Activated CD4-positive, alpha-beta T cell treated with anti-CD3 and anti-CD28 coated beads for 36 hours (primary cell): Measurements from ENCODE around the gene ZNF77. TPM values are rescaled to one million over a fixed set of nuclear protein-coding genes. Genes with fewer than 3 reads are reported as not detected.
A peak's percentile ranks its signal among the peaks of the same experiment; 100 is the strongest.
"Not testable (repeated sequence)": the region's sequence is repeated elsewhere in the genome, so short reads cannot be mapped to it uniquely, and the experiment has no call there.

ENCODE experiments used
- ATAC-seq: fragments of 200-7000 bp; cut with Tn5 transposase; one replicate; pipeline ENCODE4 v1.10.0; 2021; ENCODE audit warnings: mild to moderate bottlenecking, moderate library complexity
- CTCF ChIA-PET: fragments of 350-600 bp; sonication (Branson Sonifier 250); formaldehyde crosslinking; loops from one replicate; lab custom pipeline; 2021; ENCODE audit warnings: antibody characterized with exemption; lab: Charles Lee
- POLR2A ChIA-PET: fragments of 350-600 bp; sonication (Branson Sonifier 250); formaldehyde crosslinking; loops from one replicate; lab custom pipeline; 2021; ENCODE audit warnings: antibody characterized with exemption, inconsistent platforms; lab: Charles Lee
- DNase-seq: peaks from one replicate; pipeline ENCODE4 v3.0.0-alpha.2; 2020
- H3K27ac Mint-ChIP-seq: one replicate; pipeline ENCODE4 v1.8.0; 2021; ENCODE audit warnings: mixed read lengths
- H3K27me3 Mint-ChIP-seq: one replicate; pipeline ENCODE4 v1.8.0; 2021; ENCODE audit warnings: mixed read lengths
- H3K36me3 Mint-ChIP-seq: one replicate; pipeline ENCODE4 v1.8.0; 2021; ENCODE audit warnings: low read depth, mixed read lengths
- H3K4me1 Mint-ChIP-seq: one replicate; pipeline ENCODE4 v1.8.0; 2021; ENCODE audit warnings: mixed read lengths
- H3K4me3 Mint-ChIP-seq: one replicate; pipeline ENCODE4 v1.8.0; 2021; ENCODE audit warnings: mild to moderate bottlenecking, moderate library complexity, mixed read lengths
- H3K9me3 Mint-ChIP-seq: one replicate; pipeline ENCODE4 v1.8.0; 2021; ENCODE audit warnings: low read depth, mixed read lengths
- intact Hi-C, 2 experiments: fragments of 100-400 bp; cut with DNase I in 1 of 2; cut with micrococcal nuclease in 1 of 2; formaldehyde crosslinking; loops; one replicate each; pipeline versions ENCODE4 v1.14.2 to v1.15.1; 2022 to 2024; cut with DNase I, micrococcal nuclease
- total RNA-seq, 2 experiments: library from RNA; stranded (reverse); gene quantifications; one replicate each; pipeline ENCODE4 v1.2.3, GENCODE V29; 2021

ZNF77 gene
- total RNA-seq, 2 experiments from 2014 or later = 4.3 to 4.8 TPM

- H3K4me1 Mint-ChIP-seq = peaks cover 10% of the 10 kb centered on the region
- peaks cover 17% of the 10 kb centered on the region for H3K9me3 Mint-ChIP-seq
- no peaks in the 10 kb centered on the region for H3K27me3 Mint-ChIP-seq
- H3K27ac Mint-ChIP-seq = no peak overlapping the region
- H3K36me3 Mint-ChIP-seq = peaks cover 57% of the 10 kb centered on the region
- ChIA-PET CTCF (no interaction called here), POLR2A (no interaction called here)
- intact Hi-C loops = no loop called here
- no peak overlapping the region for H3K4me3 Mint-ChIP-seq
- ATAC-seq (no peak), DNase-seq (no peak)
Observed at GRCh38 chr19:2917275-2918184, 27.2 kb downstream of the ZNF77 start.

- H3K36me3 Mint-ChIP-seq = peaks cover 51% of the 10 kb centered on the region
- no peaks in the 10 kb centered on the region for H3K27me3 Mint-ChIP-seq
- CTCF ChIA-PET = interaction anchor here (0.7 to 2.7 kb wide), 7 partner anchors 10 to 264 kb away, joined by 3 to 17 read pairs (median 3); partner anchors contain the start of gene ZNF57
- H3K9me3 Mint-ChIP-seq = peaks cover 10% of the 10 kb centered on the region
- H3K4me1 Mint-ChIP-seq = peaks cover 32% of the 10 kb centered on the region
- peak; percentile 88 for ATAC-seq
- H3K4me3 Mint-ChIP-seq = peak overlapping the region; percentile 19
- peak overlapping the region; percentile 80 for H3K27ac Mint-ChIP-seq
- intact Hi-C loops = no loop called here
- peak; percentile 51 for DNase-seq
- POLR2A ChIA-PET = interaction anchor here (0.7 to 0.9 kb wide), 2 partner anchors 436 to 778 kb away, joined by 3 read pairs; partner anchors contain the start of gene GADD45B
Observed at GRCh38 chr19:2912306-2912705, 32.5 kb downstream of the ZNF77 start.

- no peak overlapping the region for H3K4me3 Mint-ChIP-seq
- peaks cover 28% of the 10 kb centered on the region for H3K4me1 Mint-ChIP-seq
- ChIA-PET POLR2A (no interaction called here), CTCF (no interaction called here)
- DNase-seq (no peak), ATAC-seq (no peak)
- H3K36me3 Mint-ChIP-seq = peaks cover 12% of the 10 kb centered on the region
- peaks cover 2% of the 10 kb centered on the region for H3K9me3 Mint-ChIP-seq
- H3K27ac Mint-ChIP-seq = no peak overlapping the region
- no peaks in the 10 kb centered on the region for H3K27me3 Mint-ChIP-seq
- intact Hi-C loops = no loop called here
Observed at GRCh38 chr19:2906631-2907195, 38.1 kb downstream of the ZNF77 start.

GRCh38 chr19:2905918-2906519 lies 38.8 kb downstream of the ZNF77 start:
- POLR2A ChIA-PET = no interaction called here
- Mint-ChIP-seq H3K4me1 (peaks cover 27% of the 10 kb centered on the region), H3K27ac (no peak overlapping the region), H3K9me3 (peaks cover 2% of the 10 kb centered on the region), H3K36me3 (peaks cover 9% of the 10 kb centered on the region), H3K4me3 (no peak overlapping the region), H3K27me3 (no peaks in the 10 kb centered on the region)
- ATAC-seq (no peak), DNase-seq (no peak)
- CTCF ChIA-PET = no interaction called here
- intact Hi-C loops = no loop called here

GRCh38 chr19:2903326-2903725 lies 41.4 kb downstream of the ZNF77 start:
- H3K27ac Mint-ChIP-seq, H3K9me3 Mint-ChIP-seq, POLR2A ChIA-PET, ATAC-seq, DNase-seq, H3K27me3 Mint-ChIP-seq, H3K36me3 Mint-ChIP-seq, CTCF ChIA-PET, H3K4me3 Mint-ChIP-seq: not testable (repeated sequence)
- intact Hi-C loops = loop anchor here in 1 of 2 experiments (5.0 kb wide), 1 partner anchor 39 kb away; the partner anchor contains the start of gene ZNF77
- H3K4me1 Mint-ChIP-seq = peaks cover 22% of the 10 kb centered on the region

GRCh38 chr19:2902590-2903218 lies 42.1 kb downstream of the ZNF77 start:
- peaks cover 22% of the 10 kb centered on the region for H3K4me1 Mint-ChIP-seq
- H3K27ac Mint-ChIP-seq = no peak overlapping the region
- no peaks in the 10 kb centered on the region for H3K27me3 Mint-ChIP-seq
- peaks cover 3% of the 10 kb centered on the region for H3K36me3 Mint-ChIP-seq
- no peak for ATAC-seq
- DNase-seq = no peak
- peak overlapping the region; percentile 98 for H3K4me3 Mint-ChIP-seq
- intact Hi-C loops = loop anchor here in 1 of 2 experiments (5.0 kb wide), 1 partner anchor 40 kb away; the partner anchor contains the start of gene ZNF77
- peaks cover under 1% of the 10 kb centered on the region for H3K9me3 Mint-ChIP-seq
- POLR2A ChIA-PET = no interaction called here
- CTCF ChIA-PET = interaction anchor here (0.9 kb wide), 1 partner anchor 10 kb away, joined by 3 read pairs; no protein-coding TSS in a partner anchor

- Mint-ChIP-seq H3K4me3 (peak within 1 kb of the TSS; percentile 98), H3K27me3 (no peaks in the 10 kb centered on the region), H3K4me1 (peaks cover 18% of the 10 kb centered on the region), H3K27ac (peak within 1 kb of the TSS; percentile 96), H3K36me3 (no peaks in the 10 kb centered on the region), H3K9me3 (peaks cover 10% of the 10 kb centered on the region)
- intact Hi-C loops = loop anchor here (1.0 to 5.0 kb wide), 12 partner anchors 12 to 384 kb away; partner anchors contain the start of genes ZNF555 (in 2 of the 2), GNG7 (in 1 of the 2), NCLN (in 1 of the 2) and THOP1 (in 1 of the 2)
- DNase-seq (peak; percentile 100), ATAC-seq (peak; percentile 99)
- ChIA-PET POLR2A (interaction anchor here (0.6 to 1.1 kb wide), 4 partner anchors 50 to 425 kb away, joined by 3 to 11 read pairs (median 6); partner anchors contain the start of gene GADD45B), CTCF (interaction anchor here (0.6 to 1.4 kb wide), 6 partner anchors 12 to 283 kb away, joined by 3 to 6 read pairs (median 3); no protein-coding TSS in a partner anchor)
Observed at GRCh38 chr19:2900296-2901252, 44.2 kb downstream of the ZNF77 start, which contains the start of gene ZNF57. TSS of gene ZNF57 (plus strand) at chr19:2900928. CDS start at chr19:2901046, 118 bp downstream.

- Mint-ChIP-seq H3K27me3 (no peaks in the 10 kb centered on the region), H3K36me3 (no peaks in the 10 kb centered on the region), H3K27ac (no peak overlapping the region), H3K4me3 (no peak overlapping the region), H3K4me1 (peaks cover 8% of the 10 kb centered on the region), H3K9me3 (peaks cover 10% of the 10 kb centered on the region)
- CTCF ChIA-PET = interaction anchor here (1.5 kb wide), 1 partner anchor 9 kb away, joined by 3 read pairs; no protein-coding TSS in a partner anchor
- POLR2A ChIA-PET = no interaction called here
- no peak for ATAC-seq
- no peak for DNase-seq
- intact Hi-C loops = no loop called here
Observed at GRCh38 chr19:2896694-2897093, 48.1 kb downstream of the ZNF77 start.

- intact Hi-C loops, H3K27ac Mint-ChIP-seq, H3K9me3 Mint-ChIP-seq, DNase-seq, H3K4me3 Mint-ChIP-seq, H3K4me1 Mint-ChIP-seq, H3K36me3 Mint-ChIP-seq, POLR2A ChIA-PET, H3K27me3 Mint-ChIP-seq, ATAC-seq: not testable (repeated sequence)
- CTCF ChIA-PET = interaction anchor here (0.8 to 1.2 kb wide), 2 partner anchors 9 to 415 kb away, joined by 3 to 4 read pairs; no protein-coding TSS in a partner anchor
Observed at GRCh38 chr19:2890531-2890930, 54.2 kb downstream of the ZNF77 start.
